Parathyroid adenoma (tissue), 2 donors: ENCODE results near the gene SPON1.
"Not testable (repeated sequence)": the region's sequence is repeated elsewhere in the genome, so short reads cannot be mapped to it uniquely, and the experiment has no call there.

Source experiments
- H2AFZ ChIP-seq: fragments of 300-600 bp; sonication (generic); one replicate; pipeline ENCODE4 v1.7.0; 2017; ENCODE audit warnings: antibody characterized with exemption, mild to moderate bottlenecking
- H3K27ac ChIP-seq: fragments of 300-600 bp; sonication (generic); one replicate; pipeline ENCODE4 v1.7.0; 2017
- H3K27me3 ChIP-seq: fragments of 300-600 bp; sonication (generic); one replicate; pipeline ENCODE4 v1.7.0; 2017; ENCODE audit warnings: low read length; ENCODE audit not compliant: control insufficient read depth, insufficient read depth
- H3K36me3 ChIP-seq: fragments of 300-600 bp; sonication (generic); one replicate; pipeline ENCODE4 v1.7.0; 2017; ENCODE audit warnings: low read length; ENCODE audit not compliant: control insufficient read depth, insufficient read depth
- H3K4me1 ChIP-seq: fragments of 300-600 bp; sonication (generic); one replicate; pipeline ENCODE4 v1.7.0; 2017; ENCODE audit warnings: control low read depth
- H3K4me2 ChIP-seq: fragments of 300-600 bp; sonication (generic); one replicate; pipeline ENCODE4 v1.7.0; 2017; ENCODE audit warnings: low read length
- H3K4me3 ChIP-seq: fragments of 300-600 bp; sonication (generic); one replicate; pipeline ENCODE4 v1.7.0; 2017; ENCODE audit warnings: low read depth, low read length
- H3K79me2 ChIP-seq: fragments of 300-600 bp; sonication (generic); one replicate; pipeline ENCODE4 v1.7.0; 2017; ENCODE audit warnings: control low read depth
- H3K9ac ChIP-seq: fragments of 300-600 bp; sonication (generic); one replicate; pipeline ENCODE4 v1.7.0; 2017; ENCODE audit warnings: mild to moderate bottlenecking
- H3K9me3 ChIP-seq: fragments of 300-600 bp; sonication (generic); one replicate; pipeline ENCODE4 v1.7.0; 2017; ENCODE audit warnings: low read length; ENCODE audit not compliant: control insufficient read depth
- TF ChIP-seq, protein P1 (sequence below): fragments of 300-600 bp; sonication (generic); IDR thresholded peaks from one replicate; pipeline ENCODE4 v1.7.0; 2017; ENCODE audit warnings: antibody characterized with exemption, mild to moderate bottlenecking
- donor health status: primary hyperparathyroidism.

Gene SPON1

DNA sequence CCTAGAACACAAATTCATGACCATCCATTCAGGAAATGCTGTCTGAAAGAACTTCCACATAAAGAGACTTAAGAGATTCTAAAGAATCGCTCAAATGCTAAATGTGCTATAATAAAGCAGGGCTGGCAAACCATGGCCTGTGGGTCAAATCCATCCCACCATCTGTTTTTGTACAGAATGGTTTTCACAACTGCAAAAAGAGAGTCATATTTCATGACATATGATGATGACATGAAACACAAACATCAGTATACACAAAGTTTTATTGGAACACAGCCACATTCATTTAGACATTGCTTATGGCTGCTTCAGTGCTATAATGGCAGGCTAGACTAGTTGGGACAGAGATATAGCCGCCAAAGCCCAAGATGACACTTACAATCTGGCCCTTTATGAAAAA is 311.4 kb downstream of the SPON1 start:
- no peaks in the 10 kb centered on the region for H3K27me3 ChIP-seq
- no peak overlapping the region for H3K9ac ChIP-seq
- H2AFZ ChIP-seq, result no peak overlapping the region
- H3K4me2 ChIP-seq, result no peak overlapping the region
- H3K79me2 ChIP-seq, result no peaks in the 10 kb centered on the region
- no peaks in the 10 kb centered on the region for H3K36me3 ChIP-seq
- TF ChIP-seq, protein P1, sequence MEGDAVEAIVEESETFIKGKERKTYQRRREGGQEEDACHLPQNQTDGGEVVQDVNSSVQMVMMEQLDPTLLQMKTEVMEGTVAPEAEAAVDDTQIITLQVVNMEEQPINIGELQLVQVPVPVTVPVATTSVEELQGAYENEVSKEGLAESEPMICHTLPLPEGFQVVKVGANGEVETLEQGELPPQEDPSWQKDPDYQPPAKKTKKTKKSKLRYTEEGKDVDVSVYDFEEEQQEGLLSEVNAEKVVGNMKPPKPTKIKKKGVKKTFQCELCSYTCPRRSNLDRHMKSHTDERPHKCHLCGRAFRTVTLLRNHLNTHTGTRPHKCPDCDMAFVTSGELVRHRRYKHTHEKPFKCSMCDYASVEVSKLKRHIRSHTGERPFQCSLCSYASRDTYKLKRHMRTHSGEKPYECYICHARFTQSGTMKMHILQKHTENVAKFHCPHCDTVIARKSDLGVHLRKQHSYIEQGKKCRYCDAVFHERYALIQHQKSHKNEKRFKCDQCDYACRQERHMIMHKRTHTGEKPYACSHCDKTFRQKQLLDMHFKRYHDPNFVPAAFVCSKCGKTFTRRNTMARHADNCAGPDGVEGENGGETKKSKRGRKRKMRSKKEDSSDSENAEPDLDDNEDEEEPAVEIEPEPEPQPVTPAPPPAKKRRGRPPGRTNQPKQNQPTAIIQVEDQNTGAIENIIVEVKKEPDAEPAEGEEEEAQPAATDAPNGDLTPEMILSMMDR, result no peak
- H3K4me3 ChIP-seq, result no peak overlapping the region
- H3K9me3 ChIP-seq, result no peaks in the 10 kb centered on the region
- H3K27ac ChIP-seq, result no peak overlapping the region
- no peaks in the 10 kb centered on the region for H3K4me1 ChIP-seq

DNA sequence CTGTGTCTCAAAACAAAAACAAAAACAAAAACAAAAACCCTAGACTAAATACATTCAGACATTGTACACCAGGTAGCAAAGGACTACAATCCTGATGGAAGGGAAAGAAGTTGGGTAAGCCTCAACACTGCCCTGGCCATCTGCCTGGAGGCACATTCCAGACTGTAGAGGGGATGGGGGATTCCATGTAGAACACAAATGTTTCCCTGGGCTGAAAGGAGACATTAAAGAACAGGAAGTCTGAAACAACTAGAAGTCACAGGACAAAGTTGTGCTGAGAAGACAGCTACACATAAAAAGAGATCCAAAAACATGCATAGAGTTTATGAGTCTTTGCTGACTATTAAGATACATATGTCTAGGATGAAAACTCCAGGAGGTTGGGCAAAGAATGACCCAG is 312.6 kb downstream of the SPON1 start:
- TF ChIP-seq, protein P1, result no peak
- Histone ChIP-seq H3K9me3 (no peaks in the 10 kb centered on the region), H3K36me3 (no peaks in the 10 kb centered on the region), H3K4me3 (no peak overlapping the region), H3K27me3 (no peaks in the 10 kb centered on the region), H3K4me2 (no peak overlapping the region), H3K4me1 (no peaks in the 10 kb centered on the region), H3K79me2 (no peaks in the 10 kb centered on the region), H2AFZ (no peak overlapping the region), H3K9ac (no peak overlapping the region), H3K27ac (no peak overlapping the region)

DNA sequence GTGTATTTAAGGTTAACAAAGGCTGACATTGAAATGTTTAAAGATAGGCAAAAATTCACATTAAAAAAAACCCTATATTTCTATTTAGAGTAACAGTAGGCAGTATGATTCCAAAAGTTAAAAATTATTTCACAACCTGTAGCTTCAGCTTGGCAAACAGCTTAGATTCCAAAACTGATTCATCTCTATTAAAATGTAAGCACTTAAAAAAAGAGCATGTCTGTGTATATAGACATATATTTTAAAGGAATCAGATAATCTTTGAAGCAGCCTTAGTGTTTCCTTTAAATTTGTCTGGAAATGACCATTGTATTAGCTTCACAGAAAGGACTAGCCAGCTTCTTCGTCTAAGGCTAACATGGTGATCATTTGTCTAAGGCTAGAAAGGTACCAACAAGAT is 316.3 kb downstream of the SPON1 start:
- not testable (repeated sequence) for H3K9me3 ChIP-seq, H3K27me3 ChIP-seq, H3K4me1 ChIP-seq, H3K4me3 ChIP-seq, H3K79me2 ChIP-seq, H3K9ac ChIP-seq, H3K4me2 ChIP-seq, H2AFZ ChIP-seq, H3K36me3 ChIP-seq, H3K27ac ChIP-seq

DNA sequence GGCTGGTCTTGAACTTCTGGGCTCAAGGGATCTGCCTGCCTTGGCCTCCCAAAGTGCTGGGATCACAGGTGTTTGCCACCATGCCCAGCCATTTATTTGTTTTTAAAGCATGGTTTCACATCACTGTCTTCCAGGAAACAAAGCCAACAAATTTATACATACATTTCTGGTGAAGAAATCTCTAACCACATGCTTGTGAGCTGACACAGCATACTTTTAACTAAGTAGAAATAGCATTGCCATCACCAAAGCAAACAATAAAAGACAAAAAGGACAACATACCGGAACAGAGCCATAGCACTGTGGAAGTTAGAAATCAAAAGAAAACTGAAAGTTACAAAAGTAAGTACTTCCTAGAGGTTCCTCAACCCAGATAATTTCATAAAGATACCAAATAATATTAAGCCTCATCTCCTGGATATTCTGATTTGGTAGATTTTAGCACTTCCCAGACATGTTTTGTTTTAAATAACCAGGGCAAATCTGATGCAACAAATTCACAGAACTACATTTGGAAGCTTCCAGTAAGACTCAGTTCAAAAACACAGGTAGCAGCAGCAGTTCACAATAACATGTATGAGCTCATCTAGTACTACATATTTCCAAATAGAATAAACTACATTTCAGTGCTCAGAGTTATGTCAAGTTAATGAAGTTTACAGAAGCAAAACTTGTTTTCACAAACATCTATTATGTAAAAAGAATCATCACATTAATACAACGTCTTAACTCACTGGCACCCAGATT is 325.8 kb downstream of the SPON1 start:
- no peak overlapping the region for H3K9ac ChIP-seq
- H3K27ac ChIP-seq, result no peak overlapping the region
- no peaks in the 10 kb centered on the region for H3K9me3 ChIP-seq
- TF ChIP-seq, protein P1, result no peak
- no peaks in the 10 kb centered on the region for H3K4me1 ChIP-seq
- no peaks in the 10 kb centered on the region for H3K79me2 ChIP-seq
- no peaks in the 10 kb centered on the region for H3K27me3 ChIP-seq
- H3K4me3 ChIP-seq, result no peak overlapping the region
- no peaks in the 10 kb centered on the region for H3K36me3 ChIP-seq
- H2AFZ ChIP-seq, result no peak overlapping the region
- no peak overlapping the region for H3K4me2 ChIP-seq

DNA sequence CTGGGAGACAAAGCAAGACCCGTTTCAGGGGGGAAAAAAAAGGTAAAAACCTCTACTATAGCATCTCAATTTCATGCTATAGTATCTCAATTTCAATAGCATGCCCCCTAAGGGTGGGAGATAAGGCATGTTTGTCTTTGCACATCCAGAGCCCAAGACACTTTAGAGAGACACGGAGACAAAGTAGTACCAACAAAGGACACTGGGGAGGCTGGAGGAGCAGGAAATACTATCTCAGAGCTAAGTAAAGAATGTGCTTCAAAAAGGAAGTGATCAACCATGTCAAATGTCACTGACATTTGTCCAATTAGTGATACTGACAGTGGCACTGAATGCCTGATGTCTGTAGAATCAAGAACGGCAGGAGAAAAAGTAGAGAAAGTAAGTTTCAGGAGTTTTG is 327.9 kb downstream of the SPON1 start:
- Histone ChIP-seq H3K36me3 (no peaks in the 10 kb centered on the region), H3K27me3 (no peaks in the 10 kb centered on the region), H3K4me2 (no peak overlapping the region), H3K27ac (no peak overlapping the region), H3K9me3 (no peaks in the 10 kb centered on the region), H3K4me1 (no peaks in the 10 kb centered on the region), H2AFZ (no peak overlapping the region), H3K4me3 (no peak overlapping the region), H3K79me2 (no peaks in the 10 kb centered on the region), H3K9ac (no peak overlapping the region)
- TF ChIP-seq, protein P1, result no peak
